IMR-90 (cell line): ENCODE measurements around the gene POFUT2. TPM values are rescaled to one million over a fixed set of nuclear protein-coding genes. Genes with fewer than 3 reads are reported as not detected.

ENCODE experiments used
- ATAC-seq: fragments of 200-7000 bp; cut with Tn5 transposase; 2 replicates; pipeline ENCODE4 v1.9.1; 2020; ENCODE audit warnings: low read depth, mild to moderate bottlenecking, moderate library complexity
- BruUV-seq: library from RNA; stranded (reverse); fragments of 400-500 nt; replicated peaks from 2 replicates; lab custom pipeline; 2021; lab: Mats Ljungman, UMichigan
- CTCF ChIA-PET: fragments of 300-600 bp; formaldehyde crosslinking; extraction: SDS; loops from one replicate; lab custom pipeline; 2021; ENCODE audit warnings: antibody characterized with exemption; lab: Yijun Ruan, JAX
- POLR2A ChIA-PET: fragments of 300-600 bp; sonication (Branson Sonifier 250); formaldehyde crosslinking; loops from one replicate; lab custom pipeline; 2022; ENCODE audit warnings: antibody characterized with exemption; ENCODE audit not compliant: unreplicated experiment; lab: Charles Lee
- DNase-seq: peaks from one replicate; pipeline ENCODE4 v3.0.0; 2013
- H2AFZ ChIP-seq: replicated peaks from 2 replicates; pipeline ENCODE3; 2013; ENCODE audit warnings: low read length, mild to moderate bottlenecking; ENCODE audit not compliant: poor library complexity
- H2AK5ac ChIP-seq: 2 replicates; pipeline ENCODE4 v1.6.1; 2013; ENCODE audit warnings: low read depth, low read length, inconsistent platforms
- H2AK9ac ChIP-seq: replicated peaks from 2 replicates; pipeline ENCODE3; 2013; ENCODE audit warnings: mild to moderate bottlenecking, low read depth, low read length, moderate library complexity; ENCODE audit not compliant: poor library complexity
- H2BK120ac ChIP-seq: 2 replicates; pipeline ENCODE4 v1.6.1; 2013; ENCODE audit warnings: low read depth, low read length, inconsistent platforms
- H2BK15ac ChIP-seq: 3 replicates; pipeline ENCODE4 v1.6.1; 2013; ENCODE audit warnings: low read depth, low read length, inconsistent platforms
- H2BK20ac ChIP-seq: 2 replicates; pipeline ENCODE4 v1.6.1; 2013; ENCODE audit warnings: low read depth, mild to moderate bottlenecking, inconsistent platforms, low read length, moderate library complexity
- H2BK5ac ChIP-seq: 2 replicates; pipeline ENCODE4 v1.6.1; 2013; ENCODE audit warnings: mild to moderate bottlenecking, low read depth, low read length, inconsistent platforms; ENCODE audit not compliant: poor library complexity, severe bottlenecking
- H3K14ac ChIP-seq: replicated peaks from 2 replicates; pipeline ENCODE4 v1.6.1; 2013; ENCODE audit warnings: low read depth, low read length, inconsistent platforms
- H3K18ac ChIP-seq: 2 replicates; pipeline ENCODE4 v1.6.1; 2013; ENCODE audit warnings: low read depth, low read length, control low read depth
- H3K23ac ChIP-seq: 2 replicates; pipeline ENCODE4 v1.6.1; 2013; ENCODE audit warnings: low read depth, low read length, inconsistent platforms
- H3K27ac ChIP-seq: 2 replicates; pipeline ENCODE4 v1.5.1; 2013; ENCODE audit warnings: mild to moderate bottlenecking, control low read depth, low read length; ENCODE audit not compliant: insufficient read depth
- H3K27me3 ChIP-seq: 2 replicates; pipeline ENCODE4 v1.6.1; 2013; ENCODE audit warnings: low read length; ENCODE audit not compliant: control insufficient read depth, insufficient read depth
- H3K36me3 ChIP-seq: 2 replicates; pipeline ENCODE4 v1.6.1; 2013; ENCODE audit warnings: low read length, mixed read lengths; ENCODE audit not compliant: control insufficient read depth, insufficient read depth
- H3K4ac ChIP-seq: 2 replicates; pipeline ENCODE4 v1.6.1; 2013; ENCODE audit warnings: low read depth, low read length, inconsistent platforms
- H3K4me1 ChIP-seq: 2 replicates; pipeline ENCODE4 v1.6.1; 2013; ENCODE audit warnings: low read length, mixed read lengths; ENCODE audit not compliant: control insufficient read depth, insufficient read depth
- H3K4me2 ChIP-seq: 2 replicates; pipeline ENCODE4 v1.6.1; 2013; ENCODE audit warnings: low read depth, mild to moderate bottlenecking, control low read depth, low read length, moderate library complexity
- H3K4me3 ChIP-seq: 2 replicates; pipeline ENCODE4 v1.5.1; 2013; ENCODE audit warnings: low read depth, mild to moderate bottlenecking, control low read depth, low read length, moderate library complexity; ENCODE audit not compliant: insufficient read depth
- H3K56ac ChIP-seq: 2 replicates; pipeline ENCODE4 v1.6.1; 2013; ENCODE audit warnings: low read length, inconsistent platforms; ENCODE audit not compliant: insufficient read depth; ENCODE audit errors: extremely low read depth
- H3K79me1 ChIP-seq, 2 experiments: 2 replicates each; pipeline ENCODE4 v1.6.1; 2013; ENCODE audit warnings: low read length in 2 of 2, inconsistent platforms in 1 of 2, low read depth in 1 of 2
- H3K9ac ChIP-seq: 2 replicates; pipeline ENCODE4 v1.6.1; 2013; ENCODE audit warnings: low read depth, low read length, control low read depth
- H3K9me1 ChIP-seq: 2 replicates; pipeline ENCODE4 v1.6.1; 2013; ENCODE audit warnings: low read length, inconsistent platforms; ENCODE audit not compliant: insufficient read depth
- H3K9me3 ChIP-seq: 2 replicates; pipeline ENCODE4 v1.6.1; 2013; ENCODE audit warnings: low read length; ENCODE audit not compliant: control insufficient read depth, insufficient read depth
- H4K20me1 ChIP-seq: 2 replicates; pipeline ENCODE4 v1.6.1; 2013; ENCODE audit warnings: low read length, inconsistent platforms; ENCODE audit not compliant: insufficient read depth
- H4K5ac ChIP-seq: 2 replicates; pipeline ENCODE4 v1.6.1; 2013; ENCODE audit warnings: mild to moderate bottlenecking, low read depth, low read length, control low read depth
- H4K8ac ChIP-seq, 2 experiments: 2 replicates each; pipeline ENCODE4 v1.6.1; 2013; ENCODE audit warnings: low read depth in 2 of 2, low read length in 2 of 2, control low read depth in 1 of 2, inconsistent platforms in 1 of 2
- H4K91ac ChIP-seq: 2 replicates; pipeline ENCODE4 v1.6.1; 2013; ENCODE audit warnings: low read depth, low read length, inconsistent platforms; ENCODE audit not compliant: insufficient read depth
- BHLHE40 ChIP-seq: fragments of 150-350 bp; IDR thresholded peaks from 2 replicates; pipeline ENCODE4 v1.6.1; 2016; ENCODE audit warnings: mild to moderate bottlenecking, low read depth, low read length
- CTCF ChIP-seq: conservative IDR thresholded peaks from 2 replicates; pipeline ENCODE4 v1.5.1; 2012; ENCODE audit warnings: mild to moderate bottlenecking, low read depth, low read length, improper control_type of control experiment
- MAZ ChIP-seq: IDR thresholded peaks from 2 replicates; pipeline ENCODE4 v1.6.1; 2012; ENCODE audit warnings: low read depth, mild to moderate bottlenecking, low read length, improper control_type of control experiment, moderate library complexity, borderline replicate concordance
- MXI1 ChIP-seq: IDR thresholded peaks from 2 replicates; pipeline ENCODE4 v1.6.1; 2012; ENCODE audit warnings: low read depth, mild to moderate bottlenecking, low read length, moderate library complexity, borderline replicate concordance
- POLR2A ChIP-seq: IDR thresholded peaks from 2 replicates; pipeline ENCODE4 v1.6.1; 2012; ENCODE audit warnings: mild to moderate bottlenecking, low read depth, low read length
- RAD21 ChIP-seq: IDR thresholded peaks from 2 replicates; pipeline ENCODE4 v1.6.1; 2012; ENCODE audit warnings: low read length, improper control_type of control experiment
- RFX5 ChIP-seq: IDR thresholded peaks from 2 replicates; pipeline ENCODE4 v1.8.0; 2012; ENCODE audit warnings: low read depth, mild to moderate bottlenecking, low read length, moderate library complexity
- SMC3 ChIP-seq: fragments of 150-350 bp; IDR thresholded peaks from 2 replicates; pipeline ENCODE4 v1.6.1; 2016; ENCODE audit warnings: low read depth, mild to moderate bottlenecking, antibody characterized with exemption, low read length, moderate library complexity
- WGBS, 2 experiments: methylation state at CpG; one replicate each; pipeline versions ENCODE4 v1.1.5 to v1.1.7; 2013; ENCODE audit warnings: missing lambda C conversion rate in 2 of 2; ENCODE audit not compliant: insufficient read length in 1 of 2; ENCODE audit errors: extremely low coverage in 2 of 2; 5-methylcytosine and 5-hydroxymethylcytosine counted together
- dilution Hi-C: fragments of 300-500 bp; cut with HindIII; formaldehyde crosslinking; loops from one replicate; pipeline ENCODE4 v1.14.3; 2018; ENCODE audit warnings: low sequenced_read_pairs; ENCODE audit not compliant: unreplicated experiment
- in situ Hi-C: fragments of 300-500 bp; cut with MboI; formaldehyde crosslinking; loops from 3 replicates; pipeline ENCODE4 v1.14.3; 2019; ENCODE audit warnings: low sequenced_read_pairs, inconsistent platforms, mixed read lengths
- intact Hi-C: fragments of 100-400 bp; cut with micrococcal nuclease; formaldehyde crosslinking; loops from 2 replicates; pipeline ENCODE4 v1.10.0; 2022
- polyA plus RNA-seq, 3 experiments: library from polyadenylated mRNA; depleted of rRNA; stranded (reverse); fragments of >200 nt; gene quantifications; 2 replicates each; pipeline ENCODE4 v1.2.3, GENCODE V29; 2012; ENCODE audit warnings: low replicate concordance in 1 of 3
- total RNA-seq: library from RNA; depleted of rRNA; stranded (reverse); fragments of >200 nt; gene quantifications from 2 replicates; pipeline ENCODE4 v1.2.3, GENCODE V29; 2012

POFUT2 gene
- total and polyA plus RNA-seq, 2 of the 4 experiments (the other 2 are of a cell fraction), result 18.8 to 59.3 TPM

GRCh38 chr21:45292399-45293219, 4.9 kb upstream of the POFUT2 start:
- intact Hi-C loops, result loop anchor here (1.0 to 5.0 kb wide), 6 partner anchors 95 to 630 kb away; no protein-coding TSS in a partner anchor
- no peaks in the 10 kb centered on the region for H3K9me3 ChIP-seq
- peak overlapping the region; percentile 99 for H4K91ac ChIP-seq
- peak overlapping the region; percentile 57 for H3K14ac ChIP-seq
- in situ Hi-C loops, result loop anchor here (5.0 kb wide), 2 partner anchors 155 to 530 kb away; no protein-coding TSS in a partner anchor
- peak overlapping the region; percentile 72 for H2BK20ac ChIP-seq
- H3K4me3 ChIP-seq, result no peak overlapping the region
- ATAC-seq (peak; percentile 56), DNase-seq (peak; percentile 86)
- peak overlapping the region; percentile 99 for H2AK5ac ChIP-seq
- H3K4me2 ChIP-seq, result no peak overlapping the region
- CTCF ChIA-PET, result interaction anchor here (0.8 to 2.2 kb wide), 5 partner anchors 16 to 151 kb away, joined by 3 to 9 read pairs (median 3); no protein-coding TSS in a partner anchor
- H3K56ac ChIP-seq, result no peak overlapping the region
- POLR2A ChIA-PET, result no interaction called here
- H4K20me1 ChIP-seq, result peaks cover 5% of the 10 kb centered on the region
- dilution Hi-C loops, result no loop called here
- H3K9me1 ChIP-seq, result peaks cover 10% of the 10 kb centered on the region
- peak overlapping the region; percentile 99 for H3K4ac ChIP-seq
- H2AFZ ChIP-seq, result peak overlapping the region; percentile 73
- peaks cover 34% of the 10 kb centered on the region for H3K4me1 ChIP-seq
- peaks cover 24 to 64% of the 10 kb centered on the region in 2 experiments for H3K79me1 ChIP-seq
- TF ChIP-seq MXI1 (peak; percentile 76; the same call in 1 of the 2 replicates), RAD21 (peak; percentile 99), RFX5 (no peak), BHLHE40 (0 out of 2 replicates have a peak, but pooled peaks have one; percentile 33), SMC3 (peak; percentile 99), CTCF (peak; percentile 99), POLR2A (no peak; the same call in 1 of the 2 replicates), MAZ (peak; percentile 99)
- peaks cover 4% of the 10 kb centered on the region for H3K36me3 ChIP-seq
- H2BK120ac ChIP-seq, result peak overlapping the region; percentile 87
- H2AK9ac ChIP-seq, result peak overlapping the region; percentile 94
- no TSS peak for BruUV-seq
- H3K18ac ChIP-seq, result peak overlapping the region; percentile 89; the same call in 1 of the 2 replicates
- H4K5ac ChIP-seq, result peak overlapping the region; percentile 91
- peak overlapping the region; percentile 96 to 97 for H4K8ac ChIP-seq
- H3K9ac ChIP-seq, result peak overlapping the region; percentile 75
- peak overlapping the region; percentile 90 for H2BK15ac ChIP-seq
- peak overlapping the region; percentile 28; the same call in 1 of the 2 replicates for H3K23ac ChIP-seq
- peak overlapping the region; percentile 98 for H3K27ac ChIP-seq
- peak overlapping the region; percentile 96 for H2BK5ac ChIP-seq
- H3K27me3 ChIP-seq, result no peaks in the 10 kb centered on the region
- 13% methylated on average over 9 of the region's 24 CpGs; no CpG with 5 or more reads in 1 of the 2 experiments for WGBS, 2 experiments
